CD4-positive, alpha-beta T cell treated with Interleukin-15 for 4 hours (primary cell): ENCODE measurements around the gene ACSL3.

Experiments used
- DNase-seq: peaks from one replicate; pipeline ENCODE4 v3.0.0-alpha.2; 2020; ENCODE audit warnings: low spot score

Gene ACSL3

GRCh38 chr2:222942561-222942960 lies 81.7 kb downstream of the ACSL3 start:
- no peak for DNase-seq

GRCh38 chr2:222942977-222943376 lies 82.1 kb downstream of the ACSL3 start:
- no peak for DNase-seq

- no peak for DNase-seq
Measured at GRCh38 chr2:222943820-222944219, 83.0 kb downstream of the ACSL3 start.

- no peak for DNase-seq
Measured at GRCh38 chr2:222944552-222944951, 83.7 kb downstream of the ACSL3 start.

- no peak for DNase-seq
Measured at GRCh38 chr2:222944971-222945740, 84.3 kb downstream of the ACSL3 start.

- DNase-seq = no peak
Measured at GRCh38 chr2:222945887-222946286, 85.1 kb downstream of the ACSL3 start.

GRCh38 chr2:222946700-222947287 lies 86.0 kb downstream of the ACSL3 start:
- no peak for DNase-seq

- no peak for DNase-seq
Measured at GRCh38 chr2:222949073-222949472, 88.2 kb downstream of the ACSL3 start.

- DNase-seq = no peak
Measured at GRCh38 chr2:222949690-222950323, 89.0 kb downstream of the ACSL3 start.

GRCh38 chr2:222950638-222951285 lies 89.9 kb downstream of the ACSL3 start:
- no peak for DNase-seq

GRCh38 chr2:222952204-222952603 lies 91.4 kb downstream of the ACSL3 start:
- no peak for DNase-seq

GRCh38 chr2:222955008-222955407 lies 94.2 kb downstream of the ACSL3 start:
- no peak for DNase-seq

- no peak for DNase-seq
Measured at GRCh38 chr2:222959358-222959757, 98.5 kb downstream of the ACSL3 start.

- DNase-seq = no peak
Measured at GRCh38 chr2:222960126-222960525, 99.3 kb downstream of the ACSL3 start.

GRCh38 chr2:222963641-222964040 lies 102.8 kb downstream of the ACSL3 start:
- DNase-seq = no peak

- no peak for DNase-seq
Measured at GRCh38 chr2:222964376-222965031, 103.7 kb downstream of the ACSL3 start.

- DNase-seq = no peak
Measured at GRCh38 chr2:222965555-222965954, 104.7 kb downstream of the ACSL3 start.

- DNase-seq = no peak
Measured at GRCh38 chr2:222968550-222969155, 107.8 kb downstream of the ACSL3 start.

GRCh38 chr2:222969491-222969890 lies 108.7 kb downstream of the ACSL3 start:
- no peak for DNase-seq

GRCh38 chr2:222972420-222972819 lies 111.6 kb downstream of the ACSL3 start:
- DNase-seq = no peak

GRCh38 chr2:222973237-222973636 lies 112.4 kb downstream of the ACSL3 start:
- DNase-seq = no peak

GRCh38 chr2:222973733-222974132 lies 112.9 kb downstream of the ACSL3 start:
- DNase-seq = no peak
